SH-SY5Y (cell line): ENCODE measurements around the gene PELI1.

Experiments
- GATA2 ChIP-seq: IDR thresholded peaks from 2 replicates; pipeline ENCODE4 v1.6.1; 2011; ENCODE audit warnings: mild to moderate bottlenecking, low read depth, low read length
- GATA3 ChIP-seq: IDR thresholded peaks from 2 replicates; pipeline ENCODE4 v1.6.1; 2011; ENCODE audit warnings: low read depth, mild to moderate bottlenecking, low read length, moderate library complexity

DNA sequence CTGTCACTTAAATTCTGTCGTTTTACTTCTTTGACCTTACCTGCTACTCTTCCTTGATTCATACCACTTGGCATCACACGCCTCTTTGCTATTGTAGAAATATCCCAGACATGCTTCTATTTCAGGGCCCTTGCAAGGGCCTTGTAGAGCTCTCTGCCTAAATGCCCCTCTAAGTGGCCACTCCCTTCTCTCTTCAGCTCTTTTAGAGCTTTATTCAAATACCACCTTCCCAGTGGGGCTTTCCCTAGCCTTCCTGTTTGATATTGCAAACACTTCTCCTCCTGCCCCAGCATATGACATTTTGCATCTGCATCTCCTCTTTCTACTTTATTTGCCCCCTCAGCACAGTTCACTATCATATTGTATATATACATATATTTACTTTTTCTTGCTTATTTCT lies 54.0 kb downstream of the PELI1 start:
- no peak for TF ChIP-seq GATA2
- no peak for TF ChIP-seq GATA3
